WI38 (cell line): ENCODE results near the gene FAM117B.

ENCODE experiments used
- H3K4me3 ChIP-seq: 2 replicates; pipeline ENCODE4 v1.5.1; 2011; ENCODE audit warnings: low read depth, mild to moderate bottlenecking, control low read depth, low read length
- TF ChIP-seq, protein P1 (sequence below): IDR thresholded peaks from 2 replicates; pipeline ENCODE4 v1.5.1; 2012; ENCODE audit warnings: low read depth, mild to moderate bottlenecking, control low read depth, low read length

FAM117B gene

DNA sequence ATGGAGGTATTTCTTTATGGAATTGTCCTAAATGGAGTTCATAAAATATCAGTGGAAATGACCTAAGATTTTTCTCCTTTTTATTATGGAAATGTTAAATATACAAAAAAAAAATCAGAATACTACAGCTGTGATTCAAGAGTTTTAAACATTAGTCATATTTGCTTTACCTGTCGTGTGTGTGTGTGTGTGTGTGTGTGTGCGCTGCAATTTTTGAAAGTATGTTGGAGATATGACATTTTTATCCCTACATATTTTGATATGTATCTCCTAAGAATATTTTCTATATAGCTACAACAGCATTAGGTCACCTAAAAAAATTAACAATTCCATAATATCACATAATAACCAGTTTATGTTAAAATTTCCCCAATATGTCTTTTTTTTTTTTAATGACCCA is 85.5 kb downstream of the FAM117B start:
- TF ChIP-seq, protein P1, sequence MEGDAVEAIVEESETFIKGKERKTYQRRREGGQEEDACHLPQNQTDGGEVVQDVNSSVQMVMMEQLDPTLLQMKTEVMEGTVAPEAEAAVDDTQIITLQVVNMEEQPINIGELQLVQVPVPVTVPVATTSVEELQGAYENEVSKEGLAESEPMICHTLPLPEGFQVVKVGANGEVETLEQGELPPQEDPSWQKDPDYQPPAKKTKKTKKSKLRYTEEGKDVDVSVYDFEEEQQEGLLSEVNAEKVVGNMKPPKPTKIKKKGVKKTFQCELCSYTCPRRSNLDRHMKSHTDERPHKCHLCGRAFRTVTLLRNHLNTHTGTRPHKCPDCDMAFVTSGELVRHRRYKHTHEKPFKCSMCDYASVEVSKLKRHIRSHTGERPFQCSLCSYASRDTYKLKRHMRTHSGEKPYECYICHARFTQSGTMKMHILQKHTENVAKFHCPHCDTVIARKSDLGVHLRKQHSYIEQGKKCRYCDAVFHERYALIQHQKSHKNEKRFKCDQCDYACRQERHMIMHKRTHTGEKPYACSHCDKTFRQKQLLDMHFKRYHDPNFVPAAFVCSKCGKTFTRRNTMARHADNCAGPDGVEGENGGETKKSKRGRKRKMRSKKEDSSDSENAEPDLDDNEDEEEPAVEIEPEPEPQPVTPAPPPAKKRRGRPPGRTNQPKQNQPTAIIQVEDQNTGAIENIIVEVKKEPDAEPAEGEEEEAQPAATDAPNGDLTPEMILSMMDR = no peak
- no peak overlapping the region for H3K4me3 ChIP-seq

DNA sequence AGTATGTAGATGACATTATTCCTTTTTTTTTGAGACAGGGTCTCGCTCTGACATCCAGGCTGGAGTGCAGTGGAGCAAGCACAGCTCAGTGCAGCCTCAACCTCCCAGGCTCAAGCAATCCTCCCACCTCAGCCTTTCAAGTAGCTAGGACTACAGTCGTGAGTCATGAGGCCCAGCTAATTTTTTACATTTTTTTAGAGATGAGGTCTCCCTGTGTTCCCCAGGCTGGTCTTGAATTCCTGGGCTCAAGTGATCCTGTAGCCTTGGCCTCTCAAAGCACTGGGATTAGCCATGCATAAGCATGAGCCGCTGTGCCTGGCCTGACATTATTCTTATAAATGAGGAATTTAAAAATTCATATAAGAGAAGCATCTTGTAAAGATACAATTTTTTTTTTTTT is 86.9 kb downstream of the FAM117B start:
- TF ChIP-seq, protein P1 = no peak
- no peak overlapping the region for H3K4me3 ChIP-seq

DNA sequence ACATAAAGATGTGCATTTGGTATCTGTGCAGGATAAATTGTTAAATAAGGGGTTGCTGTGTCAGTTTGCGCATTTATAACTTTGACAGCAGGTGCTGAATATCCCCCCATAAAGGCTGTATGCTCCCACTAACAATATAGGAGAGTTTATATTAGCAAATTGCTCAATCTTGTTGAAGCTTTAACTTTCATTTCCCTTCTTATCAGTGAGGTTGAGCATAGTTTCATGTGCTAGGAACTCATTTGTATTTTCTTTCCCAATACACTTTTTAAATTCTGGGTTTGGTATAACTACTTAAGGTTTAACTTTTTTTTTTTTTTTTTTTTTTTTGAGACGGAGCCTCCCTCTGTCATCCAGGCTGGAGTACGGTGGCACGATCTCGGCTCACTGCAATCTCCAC is 89.0 kb downstream of the FAM117B start:
- TF ChIP-seq, protein P1 = no peak
- no peak overlapping the region for H3K4me3 ChIP-seq

DNA sequence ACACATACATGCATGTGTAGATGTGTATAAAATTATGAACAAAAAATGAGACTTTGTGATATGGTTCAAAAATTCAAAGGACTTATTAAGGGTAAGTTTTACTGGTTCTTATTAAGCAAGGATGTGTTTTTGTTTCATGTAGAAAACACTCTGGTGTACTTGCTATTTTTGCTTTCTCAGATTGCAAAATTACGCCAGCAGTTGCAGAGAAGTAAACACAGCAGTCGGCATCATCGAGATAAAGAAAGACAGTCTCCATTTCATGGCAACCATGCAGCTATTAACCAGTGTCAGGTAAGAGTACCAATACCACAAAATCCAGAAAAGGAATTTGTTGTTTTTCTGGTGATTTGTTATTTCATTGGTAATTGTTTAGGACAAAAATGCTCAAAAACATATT is 91.3 kb downstream of the FAM117B start:
- TF ChIP-seq, protein P1 = no peak

DNA sequence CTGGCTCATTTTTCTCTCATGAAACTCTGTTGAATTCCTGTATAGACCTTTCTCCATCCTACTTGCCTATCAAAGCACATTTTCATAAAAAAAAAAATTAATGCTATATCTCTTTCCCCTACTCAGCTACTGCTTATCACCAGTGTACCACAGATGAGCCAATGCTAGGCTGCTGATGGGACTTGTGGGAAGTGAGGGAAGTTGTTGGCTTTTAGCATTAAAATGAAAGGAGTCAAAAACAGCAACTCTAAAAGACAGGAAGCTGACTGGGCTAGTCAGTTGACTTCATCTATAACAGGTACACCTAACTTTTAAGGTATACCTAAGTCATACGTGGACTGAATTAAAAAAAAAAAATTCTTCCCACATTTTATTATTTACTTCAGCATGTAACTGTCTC is 102.1 kb downstream of the FAM117B start:
- H3K4me3 ChIP-seq = no peak overlapping the region
- TF ChIP-seq, protein P1 = no peak

More for the DNA sequence above, 91.3 kb downstream of the FAM117B start:
- H3K4me3 ChIP-seq = no peak overlapping the region

DNA sequence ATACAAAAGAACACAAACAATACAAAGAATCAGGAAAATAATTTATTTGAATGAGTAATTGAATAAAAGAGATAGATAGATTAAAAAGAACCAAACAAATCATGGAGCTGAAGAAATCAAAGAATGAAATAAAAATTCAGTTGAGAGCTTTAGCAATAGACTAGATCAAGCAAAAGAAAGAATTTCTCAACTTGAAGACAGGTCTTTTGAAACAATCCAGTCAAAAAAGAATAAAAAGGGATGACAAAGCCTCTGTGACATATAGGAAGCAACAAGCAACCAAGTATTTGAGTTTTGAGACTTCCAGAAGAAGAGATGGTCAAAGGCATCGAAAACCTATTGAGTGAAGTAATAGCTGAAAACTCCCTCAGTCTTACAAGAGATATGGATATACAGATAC is 108.8 kb downstream of the FAM117B start:
- TF ChIP-seq, protein P1 = no peak
- H3K4me3 ChIP-seq = no peak overlapping the region

DNA sequence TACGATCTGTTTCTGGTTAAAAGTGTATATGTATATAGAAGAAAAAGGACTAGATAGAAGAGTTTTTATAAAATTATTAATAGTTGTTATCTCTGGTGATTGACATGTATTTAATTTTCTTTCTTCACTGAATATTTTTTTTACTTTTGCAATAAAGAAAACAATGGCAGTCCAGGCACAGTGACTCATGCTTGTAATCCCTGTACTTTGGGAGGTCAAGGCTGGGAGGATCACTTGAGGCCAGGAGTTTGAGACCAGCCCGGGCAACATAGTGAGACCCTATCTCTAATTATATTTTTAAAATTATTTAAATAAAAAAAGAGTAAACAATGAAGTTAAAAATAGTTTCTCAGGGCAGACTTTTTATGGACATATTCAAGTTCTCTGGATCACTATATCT is 114.7 kb downstream of the FAM117B start:
- H3K4me3 ChIP-seq = no peak overlapping the region
- TF ChIP-seq, protein P1 = no peak
